ENCODE results near the gene TSPO2. TPM values are rescaled to one million over a fixed set of nuclear protein-coding genes. Genes with fewer than 3 reads are reported as not detected.

The TSPO2 gene
- total RNA-seq (2014; rRNA removed) (not detected in 2 replicates), Bru-seq, nascent RNA (not detected), BruChase-seq, experiment 1, labeled RNA remaining after a 6-hour chase (not detected), BruChase-seq, experiment 2, labeled RNA remaining after a 2-hour chase (not detected)
- long read RNA-seq = 0 reads

- no peak within 1 kb of the TSS for H2AFZ ChIP-seq (ENCODE audit: low read length)
- no peaks in the 10 kb centered on the region for H3K9me3 ChIP-seq (ENCODE audit: low read length)
- intact Hi-C loops (cut with micrococcal nuclease) = no loop called here
- H3K4me2 ChIP-seq (ENCODE audit: low read length) = no peak within 1 kb of the TSS
- H3K4me3 ChIP-seq (ENCODE audit: low read length) = no peak within 1 kb of the TSS
- H4K20me1 ChIP-seq (ENCODE audit: low read length) = no peaks in the 10 kb centered on the region
- peaks cover 16% of the 10 kb centered on the region for H3K4me1 ChIP-seq (ENCODE audit: insufficient read depth, low read length)
- ATAC-seq (no peak), DNase-seq (no peak)
- no peaks in the 10 kb centered on the region for H3F3A ChIP-seq (ENCODE audit: low read length, unreplicated experiment)
- H3K36me3 ChIP-seq (ENCODE audit: low read depth, low read length) = no peaks in the 10 kb centered on the region
- H3K27ac ChIP-seq (ENCODE audit: low read length) = no peak within 1 kb of the TSS
- BruUV-seq (replicated peaks) = no TSS peak
- POLR2A ChIA-PET (ENCODE audit: unreplicated experiment) = interaction anchor here (0.6 kb wide), 1 partner anchor 111 kb away, joined by 6 read pairs; no protein-coding TSS in a partner anchor
- TF ChIP-seq EZH2 (IDR thresholded peaks at IDR 0.05; ENCODE audit: low read length, unreplicated experiment) = no peak
- no peak for TF ChIP-seq CTCF (conservative IDR thresholded peaks at IDR 0.05; ENCODE audit: low read depth, low read length)
- no peak for TF ChIP-seq EZH2phosphoT487 (IDR thresholded peaks at IDR 0.05; ENCODE audit: borderline replicate concordance, low read length)
- no peak within 1 kb of the TSS for H3K9ac ChIP-seq (ENCODE audit: low read length)
- CTCF ChIA-PET = no interaction called here
- H3K9me2 ChIP-seq (replicated peaks; ENCODE audit: low read length) = no peaks in the 10 kb centered on the region
- no peaks in the 10 kb centered on the region for H3K79me2 ChIP-seq (ENCODE audit: low read length)
- H3K27me3 ChIP-seq (ENCODE audit: low read length) = no peaks in the 10 kb centered on the region
These were observed at the start of gene TSPO2 for GRCh38 chr6:41042226-41043055. Gene TSPO2, plus strand, starts transcription at chr6:41042467. Its CDS starts 519 bp downstream, at chr6:41042986.

GRCh38 chr6:40992746-40993145 lies 49.5 kb upstream of the TSPO2 start:
- H2AFZ ChIP-seq (ENCODE audit: low read length) = no peak overlapping the region
- intact Hi-C loops (cut with micrococcal nuclease) = no loop called here
- no peak overlapping the region for H3K9ac ChIP-seq (ENCODE audit: low read length)
- CTCF ChIA-PET = no interaction called here
- no peak for DNase-seq
- H3K4me3 ChIP-seq (ENCODE audit: low read length) = no peak overlapping the region
- POLR2A ChIA-PET (ENCODE audit: unreplicated experiment) = no interaction called here
- no TSS peak for BruUV-seq (replicated peaks)
- H3F3A ChIP-seq (ENCODE audit: low read length, unreplicated experiment) = peaks cover 8% of the 10 kb centered on the region
- no peaks in the 10 kb centered on the region for H3K9me3 ChIP-seq (ENCODE audit: low read length)
- H3K4me2 ChIP-seq (ENCODE audit: low read length) = no peak overlapping the region
- H3K79me2 ChIP-seq (ENCODE audit: low read length) = no peaks in the 10 kb centered on the region
- no peak for TF ChIP-seq EZH2phosphoT487 (IDR thresholded peaks at IDR 0.05; ENCODE audit: borderline replicate concordance, low read length)
- TF ChIP-seq EZH2 (IDR thresholded peaks at IDR 0.05; ENCODE audit: low read length, unreplicated experiment) = no peak
- TF ChIP-seq CTCF (conservative IDR thresholded peaks at IDR 0.05; ENCODE audit: low read depth, low read length) = no peak
- H4K20me1 ChIP-seq (ENCODE audit: low read length) = no peaks in the 10 kb centered on the region
- no peak for ATAC-seq
- no peaks in the 10 kb centered on the region for H3K27me3 ChIP-seq (ENCODE audit: low read length)
- no peaks in the 10 kb centered on the region for H3K36me3 ChIP-seq (ENCODE audit: low read depth, low read length)
- peaks cover 21% of the 10 kb centered on the region for H3K4me1 ChIP-seq (ENCODE audit: insufficient read depth, low read length)
- no peak overlapping the region for H3K27ac ChIP-seq (ENCODE audit: low read length)
- H3K9me2 ChIP-seq (replicated peaks; ENCODE audit: low read length) = no peaks in the 10 kb centered on the region

Measured in PC-3 (cell line).